Ovary (tissue), 9 donors: ENCODE measurements around the gene RAB6B. TPM values are rescaled to one million over a fixed set of nuclear protein-coding genes. Genes with fewer than 3 reads are reported as not detected.

Source experiments
- DNase-seq, 5 donors: peaks; one replicate each; pipeline ENCODE4 v3.0.0-alpha.2; 2019 to 2020
- H3K27ac ChIP-seq, 2 donors: fragments of 200-600 bp; one replicate each; pipeline versions ENCODE4 v1.5.1 to v1.8.0; 2019 to 2022
- H3K27me3 ChIP-seq: fragments of 200-600 bp; one replicate; pipeline ENCODE4 v1.8.0; 2022
- H3K36me3 ChIP-seq: fragments of 200-600 bp; sonication (generic); one replicate; pipeline ENCODE4 v1.5.1; 2019
- H3K4me1 ChIP-seq: one replicate; pipeline ENCODE4 v1.8.1; 2013; ENCODE audit warnings: mild to moderate bottlenecking, moderate library complexity; ENCODE audit not compliant: insufficient read depth
- H3K4me3 ChIP-seq: fragments of 200-600 bp; sonication (generic); one replicate; pipeline ENCODE4 v1.5.1; 2017
- H3K9me3 ChIP-seq, 2 donors: fragments of 200-600 bp in 1 of 2; sonication (generic) in 1 of 2; one replicate each; pipeline versions ENCODE4 v1.5.1 to v1.8.1; 2013 to 2019; ENCODE audit warnings: mild to moderate bottlenecking in 1 of 2, moderate library complexity in 1 of 2
- EP300 ChIP-seq: sonication (generic); formaldehyde crosslinking; IDR thresholded peaks from one replicate; pipeline ENCODE4 v1.6.1; 2017; ENCODE audit warnings: antibody characterized with exemption
- POLR2A ChIP-seq: fragments of 450-650 bp; IDR thresholded peaks from one replicate; pipeline ENCODE4 v1.6.1; 2017; ENCODE audit warnings: antibody characterized with exemption, mild to moderate bottlenecking, moderate library complexity
- WGBS, 3 donors: extraction: QIAGEN DNeasy Blood & Tissue Kit in 1 of 3; methylation state at CpG; one replicate each; pipeline versions ENCODE4 v1.1.5 to v1.1.7; 2013 to 2017; 5-methylcytosine and 5-hydroxymethylcytosine counted together
- intact Hi-C, 4 donors: fragments of 100-400 bp; cut with DNase I; formaldehyde crosslinking; loops; one replicate each; pipeline versions ENCODE4 v1.11.0 to v1.15.1; 2022 to 2023
- polyA plus RNA-seq, 2 donors: library from polyadenylated mRNA; stranded (reverse); fragments of 200-250 nt in 1 of 2; fragments of 350-450 nt in 1 of 2; fragmentation: Illumina TruSeq in 1 of 2; extraction: RNeasy Lipid Tissue Mini Kit (QIAGEN cat#74804) in 1 of 2; gene quantifications; one replicate each; pipeline ENCODE4 v1.2.3, GENCODE V29; 2013 to 2014
- total RNA-seq, 7 donors: library from RNA; depleted of rRNA in 2 of 7; stranded (reverse); fragments of >200 nt in 2 of 7; fragmentation: NEBNext Ultra II Directional in 3 of 7; extraction: Animal tissue kit (Norgen Biotek cat#: 25700) in 3 of 7; gene quantifications; one replicate each; pipeline versions ENCODE4 v1.1.0 to v1.2.4, GENCODE V29; 2016 to 2023
- TF ChIP-seq, protein P1 (sequence below), 3 donors: fragments of 450-650 bp in 2 of 3; fragments of 200-600 bp in 1 of 3; IDR thresholded peaks; one replicate each; pipeline versions ENCODE4 v1.5.1 to v1.8.0; 2016 to 2022; ENCODE audit warnings: antibody characterized with exemption in 3 of 3, mild to moderate bottlenecking in 1 of 3
- donor health status: DM: no; HTN: no; CAD: no; lungs with moderate emphysema.
- donor health status: DM: no; HTN: no; CAD: no.
- donor health status: Bipolar disorder and iron deficiency.
- donor health status: DM: yes; HTN: yes; CAD: no.
- donor health status: DM: no; HTN: no; CAD: no.
- donor health status: DM: yes; HTN: yes; CAD: no.

RAB6B gene
- total and polyA plus RNA-seq, 9 donors, result 0.50 to 9.1 (median 3.9) TPM

DNA sequence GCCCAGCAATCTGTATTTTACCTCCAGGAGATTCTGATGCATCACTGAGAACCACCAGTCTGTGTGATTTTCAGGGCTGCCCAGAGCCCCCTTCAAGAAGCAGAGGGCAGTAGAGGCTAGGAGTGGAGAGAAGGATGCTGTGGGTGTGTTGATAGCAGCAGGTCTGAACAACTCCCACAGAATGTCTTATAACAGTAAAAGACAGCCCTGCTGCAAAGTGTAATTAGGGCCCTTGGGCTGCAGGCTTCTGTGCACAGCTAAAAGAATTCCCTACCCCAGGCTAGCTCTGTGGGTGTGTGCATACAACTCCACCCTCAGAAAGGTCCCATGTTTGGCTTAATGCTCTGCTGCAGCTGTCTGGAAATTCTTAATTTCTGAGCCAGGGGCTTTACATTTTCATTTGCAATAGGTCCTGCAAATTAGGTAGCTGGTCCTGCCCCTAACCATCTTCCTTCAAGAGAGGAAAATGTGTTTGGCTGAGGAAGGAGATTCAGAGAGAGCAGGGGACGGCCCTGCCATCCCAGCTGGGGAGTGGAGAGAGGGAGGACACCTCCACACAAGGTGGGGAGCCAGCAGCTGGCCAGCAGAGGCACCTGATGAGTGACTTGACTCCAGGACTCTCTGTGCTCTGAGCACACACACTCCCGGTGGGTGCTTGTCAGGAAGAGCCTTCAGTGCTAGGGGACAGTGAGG, 43.2 kb upstream of the RAB6B start:
- H3K27me3 ChIP-seq, result no peaks in the 10 kb centered on the region
- peaks cover 4% of the 10 kb centered on the region for H3K4me1 ChIP-seq
- 78 to 84% (median 79%) methylated on average over 2 of the region's 2 CpGs for WGBS, 3 donors
- peak in 1 of 5 donors; percentile 5 for DNase-seq
- TF ChIP-seq POLR2A (no peak), EP300 (no peak)
- TF ChIP-seq, protein P1, sequence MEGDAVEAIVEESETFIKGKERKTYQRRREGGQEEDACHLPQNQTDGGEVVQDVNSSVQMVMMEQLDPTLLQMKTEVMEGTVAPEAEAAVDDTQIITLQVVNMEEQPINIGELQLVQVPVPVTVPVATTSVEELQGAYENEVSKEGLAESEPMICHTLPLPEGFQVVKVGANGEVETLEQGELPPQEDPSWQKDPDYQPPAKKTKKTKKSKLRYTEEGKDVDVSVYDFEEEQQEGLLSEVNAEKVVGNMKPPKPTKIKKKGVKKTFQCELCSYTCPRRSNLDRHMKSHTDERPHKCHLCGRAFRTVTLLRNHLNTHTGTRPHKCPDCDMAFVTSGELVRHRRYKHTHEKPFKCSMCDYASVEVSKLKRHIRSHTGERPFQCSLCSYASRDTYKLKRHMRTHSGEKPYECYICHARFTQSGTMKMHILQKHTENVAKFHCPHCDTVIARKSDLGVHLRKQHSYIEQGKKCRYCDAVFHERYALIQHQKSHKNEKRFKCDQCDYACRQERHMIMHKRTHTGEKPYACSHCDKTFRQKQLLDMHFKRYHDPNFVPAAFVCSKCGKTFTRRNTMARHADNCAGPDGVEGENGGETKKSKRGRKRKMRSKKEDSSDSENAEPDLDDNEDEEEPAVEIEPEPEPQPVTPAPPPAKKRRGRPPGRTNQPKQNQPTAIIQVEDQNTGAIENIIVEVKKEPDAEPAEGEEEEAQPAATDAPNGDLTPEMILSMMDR (IDR thresholded peaks at IDR 0.05), result no peak
- no peak overlapping the region for H3K27ac ChIP-seq
- no peaks in the 10 kb centered on the region for H3K9me3 ChIP-seq
- no peaks in the 10 kb centered on the region for H3K36me3 ChIP-seq
- H3K4me3 ChIP-seq, result no peak overlapping the region
- intact Hi-C loops, result loop anchor here in 2 of 4 donors (10.0 kb wide), 2 partner anchors 346 to 366 kb away; no protein-coding TSS in a partner anchor

DNA sequence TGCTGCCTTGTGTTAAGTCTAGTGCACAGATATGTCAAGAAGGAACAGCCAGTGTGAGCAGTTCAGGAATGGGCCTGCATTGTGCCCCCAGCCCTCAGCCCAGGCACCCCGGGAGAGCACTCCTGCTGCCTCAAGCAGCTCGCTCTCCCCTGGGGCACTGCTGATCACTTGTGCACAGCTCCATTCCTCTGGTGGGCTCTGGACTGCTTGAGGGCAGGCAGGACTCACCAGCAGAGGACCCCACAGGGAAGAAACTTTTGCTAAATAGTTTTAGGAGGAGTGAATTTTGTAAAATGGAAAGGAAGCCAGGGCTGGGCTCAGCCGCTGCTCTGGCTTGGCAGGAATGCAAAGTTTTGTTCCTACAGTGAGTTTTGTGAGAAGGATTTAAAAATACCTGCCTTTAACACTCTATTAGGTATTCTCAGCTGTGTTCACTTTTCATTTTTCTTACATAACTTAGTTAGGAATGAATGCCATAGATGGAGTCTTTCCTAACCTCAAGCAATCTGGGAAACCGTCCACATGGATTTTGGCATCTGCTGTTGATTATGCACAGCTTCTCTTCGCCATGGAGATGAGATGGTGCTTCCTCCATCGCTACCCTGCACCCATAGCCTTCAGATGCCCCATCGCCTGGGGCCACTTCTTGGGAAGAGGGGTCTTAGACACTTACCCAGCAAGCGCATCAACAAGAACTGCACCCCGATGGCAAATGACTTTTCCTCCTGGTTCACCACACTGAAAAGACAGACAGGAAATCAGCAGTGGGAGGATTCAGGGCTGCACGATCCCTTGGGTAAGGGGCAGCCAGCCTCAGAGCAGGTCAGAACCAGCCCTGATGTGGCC, 42.3 kb upstream of the RAB6B start:
- H3K27ac ChIP-seq, result peak overlapping the region in 1 of 2 donors; percentile 27
- H3K4me1 ChIP-seq, result peaks cover 4% of the 10 kb centered on the region
- WGBS, 3 donors, result 54 to 57% (median 57%) methylated on average over 10 of the region's 10 CpGs
- no peaks in the 10 kb centered on the region for H3K36me3 ChIP-seq
- no peaks in the 10 kb centered on the region for H3K9me3 ChIP-seq
- no peaks in the 10 kb centered on the region for H3K27me3 ChIP-seq
- intact Hi-C loops, result loop anchor here in 2 of 4 donors (10.0 kb wide), 2 partner anchors 347 to 367 kb away; no protein-coding TSS in a partner anchor
- TF ChIP-seq, protein P1 (IDR thresholded peaks at IDR 0.05), result no peak
- TF ChIP-seq POLR2A, result no peak
- TF ChIP-seq EP300, result no peak
- no peak overlapping the region for H3K4me3 ChIP-seq
- peak in 3 of 5 donors; percentile 32 to 37 (median 37) for DNase-seq

DNA sequence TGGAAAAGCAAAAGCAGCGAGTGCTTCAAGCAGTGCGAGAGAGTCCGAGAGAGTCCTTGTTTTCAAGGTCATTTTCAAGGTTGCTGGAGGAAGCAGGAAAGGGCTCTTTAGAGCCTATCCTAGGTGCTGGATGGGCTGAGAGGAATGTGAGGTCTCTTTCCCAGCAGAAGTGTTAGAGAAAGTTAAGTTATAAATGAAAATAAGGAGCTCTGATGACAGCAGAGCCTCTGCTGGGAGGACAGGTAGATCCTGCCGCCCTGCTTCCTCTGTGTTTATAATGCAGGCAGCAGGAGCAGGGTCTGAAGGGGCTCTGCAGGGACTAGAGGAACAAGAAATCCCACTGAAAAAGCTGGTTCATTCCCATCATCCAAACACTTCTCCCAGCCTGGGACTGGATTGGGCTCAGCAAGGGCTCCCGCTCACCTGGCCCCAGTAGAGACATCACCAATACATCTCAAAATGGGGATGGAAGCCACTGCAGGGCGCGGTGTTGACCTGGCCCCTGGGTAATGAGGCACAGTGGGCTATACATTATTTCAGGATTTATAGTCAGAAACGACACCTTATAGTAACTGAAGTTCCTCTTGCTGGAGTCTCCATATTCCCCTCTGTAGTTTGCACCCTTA, 41.5 kb upstream of the RAB6B start:
- intact Hi-C loops, result loop anchor here in 2 of 4 donors (10.0 kb wide), 2 partner anchors 348 to 368 kb away; no protein-coding TSS in a partner anchor
- peaks cover 4% of the 10 kb centered on the region for H3K4me1 ChIP-seq
- WGBS, 3 donors, result 50 to 57% (median 53%) methylated on average over 8 of the region's 8 CpGs
- DNase-seq, result peak in 2 of 5 donors; percentile 11 to 25
- no peak for TF ChIP-seq EP300
- TF ChIP-seq, protein P1 (IDR thresholded peaks at IDR 0.05), result no peak
- no peak for TF ChIP-seq POLR2A
- H3K36me3 ChIP-seq, result no peaks in the 10 kb centered on the region
- H3K27me3 ChIP-seq, result no peaks in the 10 kb centered on the region
- no peak overlapping the region for H3K4me3 ChIP-seq
- H3K9me3 ChIP-seq, result no peaks in the 10 kb centered on the region
- H3K27ac ChIP-seq, result peak overlapping the region in 1 of 2 donors; percentile 54
